DOHH2 (cell line): ENCODE measurements around the gene KDM3A.

ENCODE experiments used
- CTCF ChIP-seq: fragments of 200-600 bp; sonication (generic); IDR thresholded peaks from one replicate; pipeline ENCODE4 v1.5.1; 2014; ENCODE audit warnings: antibody characterized with exemption, mild to moderate bottlenecking, low read depth, low read length; ENCODE audit not compliant: poor library complexity, severe bottlenecking
- EZH2phosphoT487 ChIP-seq: fragments of 200-600 bp; sonication (generic); IDR thresholded peaks from 2 replicates; pipeline ENCODE4 v1.6.1; 2017; ENCODE audit warnings: borderline replicate concordance, mild to moderate bottlenecking, antibody characterized with exemption, low read length, moderate library complexity, mixed read lengths

DNA sequence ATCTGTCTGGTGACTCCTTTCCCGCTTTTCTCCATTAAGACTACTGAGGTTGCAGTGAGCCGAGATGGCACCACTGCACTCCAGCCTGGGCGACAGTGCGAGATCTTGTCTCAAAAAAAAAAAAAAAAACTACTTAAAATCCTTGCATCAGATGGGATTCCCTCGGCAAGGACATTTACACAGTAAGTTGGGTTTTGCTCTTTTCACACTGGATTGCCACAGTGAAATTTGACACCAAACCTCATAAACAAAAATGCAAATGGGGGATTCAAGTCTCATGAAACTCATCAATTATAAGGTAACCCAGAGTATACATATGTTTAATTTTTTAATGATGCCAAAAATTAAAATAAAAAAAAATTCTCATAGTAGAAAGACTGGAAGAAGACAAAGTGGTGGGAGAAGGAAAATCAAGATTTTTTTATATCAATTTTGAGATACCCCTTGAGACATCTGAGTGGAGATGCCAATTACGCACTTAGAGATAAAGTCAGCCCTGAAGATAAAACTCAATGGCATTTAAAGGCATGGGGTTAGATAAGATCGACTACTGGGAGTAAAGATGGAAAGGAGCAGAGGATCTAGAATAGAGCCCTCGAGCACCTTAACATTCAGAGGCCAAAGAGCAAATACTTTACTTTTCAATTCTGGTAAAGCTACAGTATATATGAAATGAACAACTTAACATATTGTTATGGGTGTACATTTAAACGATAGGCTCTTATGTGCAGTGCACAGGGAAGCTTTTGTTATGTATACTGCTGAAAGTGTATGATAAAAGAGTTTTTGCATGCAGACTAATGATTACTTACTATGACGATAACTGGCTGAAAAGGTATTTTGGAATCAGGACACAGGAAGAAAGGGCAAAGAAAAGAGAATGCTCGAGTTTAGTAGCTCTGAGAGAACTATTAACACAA is 84.5 kb downstream of the KDM3A start:
- TF ChIP-seq CTCF, result no peak
- no peak for TF ChIP-seq EZH2phosphoT487
